GM10248 (cell line): ENCODE measurements around the gene HIVEP1.

Source experiments
- CTCF ChIA-PET: fragments of 300-600 bp; sonication (Branson Sonifier 250); formaldehyde crosslinking; extraction: SDS; loops from one replicate; lab custom pipeline; 2021; ENCODE audit warnings: antibody characterized with exemption; lab: Yijun Ruan, JAX
- POLR2A ChIA-PET: fragments of 350-650 bp; sonication (Branson Sonifier 250); formaldehyde crosslinking; extraction: SDS; loops from one replicate; lab custom pipeline; 2020; ENCODE audit warnings: antibody characterized with exemption; lab: Yijun Ruan, JAX
- DNase-seq: peaks from one replicate; pipeline ENCODE4 v3.0.0; 2012; ENCODE audit errors: extremely low spot score
- TF ChIP-seq, protein P1 (sequence below): IDR thresholded peaks from 2 replicates; pipeline ENCODE4 v1.5.1; 2012; ENCODE audit warnings: mild to moderate bottlenecking, low read depth; ENCODE audit errors: extremely low read depth, missing control alignments, control extremely low read depth

Gene HIVEP1

GRCh38 chr6:12034837-12035236, 22.7 kb downstream of the HIVEP1 start:
- TF ChIP-seq, protein P1, sequence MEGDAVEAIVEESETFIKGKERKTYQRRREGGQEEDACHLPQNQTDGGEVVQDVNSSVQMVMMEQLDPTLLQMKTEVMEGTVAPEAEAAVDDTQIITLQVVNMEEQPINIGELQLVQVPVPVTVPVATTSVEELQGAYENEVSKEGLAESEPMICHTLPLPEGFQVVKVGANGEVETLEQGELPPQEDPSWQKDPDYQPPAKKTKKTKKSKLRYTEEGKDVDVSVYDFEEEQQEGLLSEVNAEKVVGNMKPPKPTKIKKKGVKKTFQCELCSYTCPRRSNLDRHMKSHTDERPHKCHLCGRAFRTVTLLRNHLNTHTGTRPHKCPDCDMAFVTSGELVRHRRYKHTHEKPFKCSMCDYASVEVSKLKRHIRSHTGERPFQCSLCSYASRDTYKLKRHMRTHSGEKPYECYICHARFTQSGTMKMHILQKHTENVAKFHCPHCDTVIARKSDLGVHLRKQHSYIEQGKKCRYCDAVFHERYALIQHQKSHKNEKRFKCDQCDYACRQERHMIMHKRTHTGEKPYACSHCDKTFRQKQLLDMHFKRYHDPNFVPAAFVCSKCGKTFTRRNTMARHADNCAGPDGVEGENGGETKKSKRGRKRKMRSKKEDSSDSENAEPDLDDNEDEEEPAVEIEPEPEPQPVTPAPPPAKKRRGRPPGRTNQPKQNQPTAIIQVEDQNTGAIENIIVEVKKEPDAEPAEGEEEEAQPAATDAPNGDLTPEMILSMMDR = no peak
- POLR2A ChIA-PET = no interaction called here
- CTCF ChIA-PET = interaction anchor here (1.1 to 1.3 kb wide), 3 partner anchors 12 to 379 kb away, joined by 3 to 5 read pairs (median 4); no protein-coding TSS in a partner anchor
- DNase-seq = no peak

DNA sequence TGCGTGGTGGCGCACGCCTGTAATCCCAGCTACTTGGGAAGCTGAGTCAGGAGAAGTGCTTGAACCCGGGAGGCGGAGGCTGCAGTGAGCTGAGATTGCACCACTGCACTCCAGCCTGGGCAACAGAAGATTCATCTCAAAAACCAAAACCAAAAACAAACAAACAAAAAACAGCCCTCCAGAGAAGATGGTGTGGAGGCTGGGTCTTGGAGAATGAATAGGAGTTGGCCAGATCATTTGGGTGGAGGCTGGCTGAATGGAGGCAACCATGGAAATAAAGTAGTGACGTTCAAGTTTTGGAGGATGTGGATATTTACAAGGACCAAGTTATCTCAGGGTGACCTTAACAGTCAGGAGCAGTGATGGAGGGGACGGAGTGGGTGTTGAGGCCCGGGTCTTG, 24.7 kb downstream of the HIVEP1 start:
- CTCF ChIA-PET = no interaction called here
- TF ChIP-seq, protein P1 = no peak
- DNase-seq = no peak
- POLR2A ChIA-PET = no interaction called here

DNA sequence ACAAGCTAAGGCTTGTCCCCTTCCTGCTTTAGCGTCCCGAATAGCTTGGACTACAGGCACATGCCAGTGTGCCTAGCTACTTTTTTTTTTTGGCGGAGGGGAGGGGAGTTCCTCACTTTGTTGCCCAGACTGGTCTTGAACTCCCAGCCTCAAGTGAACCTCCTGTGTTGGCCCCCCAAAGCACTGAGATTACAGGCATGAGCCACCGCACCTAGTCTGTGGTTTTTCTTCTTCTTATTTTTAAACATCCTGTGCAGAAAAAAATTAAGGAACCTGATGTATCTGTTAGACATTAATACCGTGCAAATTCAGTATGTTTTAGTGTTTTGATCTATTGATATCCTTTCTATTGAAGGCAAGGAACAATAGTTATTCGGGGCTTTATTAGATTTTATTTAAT, 25.7 kb downstream of the HIVEP1 start:
- POLR2A ChIA-PET = no interaction called here
- DNase-seq = no peak
- CTCF ChIA-PET = interaction anchor here (1.3 kb wide), 1 partner anchor 10 kb away, joined by 3 read pairs; no protein-coding TSS in a partner anchor
- TF ChIP-seq, protein P1 = no peak

- CTCF ChIA-PET = interaction anchor here (0.9 to 1.7 kb wide), 4 partner anchors 9 to 128 kb away, joined by 3 to 6 read pairs (median 4); no protein-coding TSS in a partner anchor
- POLR2A ChIA-PET = no interaction called here
- TF ChIP-seq, protein P1 = no peak
- no peak for DNase-seq
These were observed 27.7 kb downstream of the HIVEP1 start for GRCh38 chr6:12039540-12040459.

DNA sequence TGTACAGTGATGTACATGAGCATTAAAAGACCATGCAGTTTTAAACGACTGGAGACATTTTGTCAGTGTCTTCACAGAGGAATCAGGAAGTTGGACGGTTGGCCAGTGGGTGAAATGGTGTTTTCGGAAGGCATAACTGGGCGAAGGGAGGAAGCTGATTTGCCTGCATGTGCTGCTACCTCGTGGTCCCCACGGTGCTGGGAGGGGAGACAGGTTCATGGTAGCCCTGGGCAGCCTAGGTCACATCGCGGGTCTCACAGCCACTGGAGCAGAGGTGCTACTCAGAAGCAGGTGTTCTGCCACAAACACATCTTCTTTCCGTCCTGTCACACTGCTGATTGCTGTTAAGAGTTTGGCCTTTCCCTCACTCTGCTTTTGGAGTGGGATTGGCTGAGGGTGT, 35.2 kb downstream of the HIVEP1 start:
- DNase-seq = peak; percentile 33
- ChIA-PET POLR2A (interaction anchor here (1.6 kb wide), 1 partner anchor 315 kb away, joined by 3 read pairs; no protein-coding TSS in a partner anchor), CTCF (interaction anchor here (0.7 to 2.9 kb wide), 9 partner anchors 9 to 332 kb away, joined by 3 to 8 read pairs (median 3); no protein-coding TSS in a partner anchor)
- TF ChIP-seq, protein P1 = peak; percentile 8

- ChIA-PET CTCF (interaction anchor here (0.7 to 2.9 kb wide), 9 partner anchors 9 to 333 kb away, joined by 3 to 8 read pairs (median 3); no protein-coding TSS in a partner anchor), POLR2A (interaction anchor here (1.6 kb wide), 1 partner anchor 316 kb away, joined by 3 read pairs; no protein-coding TSS in a partner anchor)
- TF ChIP-seq, protein P1 = no peak
- DNase-seq = no peak
These were observed 35.8 kb downstream of the HIVEP1 start for GRCh38 chr6:12047792-12048432.
